Mesendoderm (in vitro differentiated cells): ENCODE measurements around the gene TMEM178B.
A peak's percentile ranks its signal among the peaks of the same experiment; 100 is the strongest.

Experiments used
- DNase-seq: peaks from one replicate; pipeline ENCODE4 v3.0.0; 2013
- H2AK5ac ChIP-seq: 2 replicates; pipeline ENCODE4 v1.6.1; 2013; ENCODE audit warnings: low read length, inconsistent platforms
- H2BK120ac ChIP-seq: 2 replicates; pipeline ENCODE4 v1.6.1; 2013; ENCODE audit warnings: low read depth, mild to moderate bottlenecking, low read length, moderate library complexity, mixed read lengths
- H2BK15ac ChIP-seq: replicated peaks from 2 replicates; pipeline ENCODE4 v1.6.1; 2013; ENCODE audit warnings: low read depth, mild to moderate bottlenecking, moderate library complexity
- H2BK5ac ChIP-seq: 2 replicates; pipeline ENCODE4 v1.6.1; 2013; ENCODE audit warnings: low read length, inconsistent platforms
- H3K18ac ChIP-seq: 2 replicates; pipeline ENCODE4 v1.6.1; 2013; ENCODE audit warnings: mild to moderate bottlenecking, low read length, mixed read lengths
- H3K23ac ChIP-seq: one replicate; pipeline ENCODE4 v1.6.1; 2013; ENCODE audit warnings: low read length
- H3K27ac ChIP-seq: 2 replicates; pipeline ENCODE4 v1.5.1; 2013; ENCODE audit warnings: low read depth, mild to moderate bottlenecking, inconsistent platforms, low read length, moderate library complexity
- H3K27me3 ChIP-seq: 2 replicates; pipeline ENCODE4 v1.6.1; 2013; ENCODE audit warnings: low read length, control low read depth, mild to moderate bottlenecking, inconsistent platforms; ENCODE audit not compliant: insufficient read depth, poor library complexity
- H3K36me3 ChIP-seq: 2 replicates; pipeline ENCODE4 v1.6.1; 2013; ENCODE audit warnings: low read length, inconsistent platforms; ENCODE audit not compliant: control insufficient read depth, insufficient read depth
- H3K4ac ChIP-seq: one replicate; pipeline ENCODE4 v1.6.1; 2013; ENCODE audit warnings: low read depth, mild to moderate bottlenecking, low read length, moderate library complexity
- H3K4me1 ChIP-seq: 2 replicates; pipeline ENCODE4 v1.6.1; 2013; ENCODE audit warnings: low read depth, low read length, inconsistent platforms; ENCODE audit not compliant: control insufficient read depth
- H3K4me2 ChIP-seq: 2 replicates; pipeline ENCODE4 v1.6.1; 2013; ENCODE audit warnings: low read length
- H3K4me3 ChIP-seq: 2 replicates; pipeline ENCODE4 v1.5.1; 2013; ENCODE audit warnings: mild to moderate bottlenecking, low read length
- H3K56ac ChIP-seq: one replicate; pipeline ENCODE4 v1.6.1; 2013; ENCODE audit warnings: low read length
- H3K79me1 ChIP-seq: 2 replicates; pipeline ENCODE4 v1.6.1; 2013; ENCODE audit warnings: low read length, inconsistent platforms
- H3K79me2 ChIP-seq: 2 replicates; pipeline ENCODE4 v1.6.1; 2013; ENCODE audit warnings: mild to moderate bottlenecking, low read length; ENCODE audit not compliant: control insufficient read depth, insufficient read depth
- H3K9ac ChIP-seq: 2 replicates; pipeline ENCODE4 v1.6.1; 2013; ENCODE audit warnings: low read length, inconsistent platforms
- H4K5ac ChIP-seq: one replicate; pipeline ENCODE4 v1.6.1; 2013; ENCODE audit warnings: low read length
- H4K8ac ChIP-seq: one replicate; pipeline ENCODE4 v1.6.1; 2013; ENCODE audit warnings: low read depth, mild to moderate bottlenecking, control low read depth, low read length, moderate library complexity
- WGBS: extraction: QIAGEN DNeasy Blood & Tissue Kit; methylation state at CpG from one replicate; pipeline ENCODE4 v1.1.7; 2013; ENCODE audit warnings: low lambda C conversion rate, missing lambda C conversion rate; ENCODE audit not compliant: insufficient coverage; ENCODE audit errors: extremely low coverage; 5-methylcytosine and 5-hydroxymethylcytosine counted together

Gene TMEM178B

GRCh38 chr7:141481971-141482370 lies 408.1 kb downstream of the TMEM178B start:
- no peak overlapping the region for H3K4me2 ChIP-seq
- H3K4me3 ChIP-seq = no peak overlapping the region
- no CpG with 5 or more reads among the region's 5 CpGs for WGBS
- no peak overlapping the region for H4K8ac ChIP-seq
- no peak overlapping the region for H3K27ac ChIP-seq
- H3K36me3 ChIP-seq = no peaks in the 10 kb centered on the region
- no peak overlapping the region for H3K18ac ChIP-seq
- H3K4me1 ChIP-seq = no peaks in the 10 kb centered on the region
- H3K9ac ChIP-seq = no peak overlapping the region
- H2AK5ac ChIP-seq = no peak overlapping the region
- no peaks in the 10 kb centered on the region for H3K79me1 ChIP-seq
- H3K4ac ChIP-seq = no peak overlapping the region
- no peaks in the 10 kb centered on the region for H3K27me3 ChIP-seq
- H2BK5ac ChIP-seq = no peak overlapping the region
- no peak overlapping the region for H3K56ac ChIP-seq
- no peak for DNase-seq
- no peak overlapping the region for H2BK15ac ChIP-seq
- no peak overlapping the region for H4K5ac ChIP-seq
- H3K79me2 ChIP-seq = no peaks in the 10 kb centered on the region
- no peak overlapping the region for H2BK120ac ChIP-seq
- no peak overlapping the region for H3K23ac ChIP-seq

GRCh38 chr7:141483044-141483443 lies 409.2 kb downstream of the TMEM178B start:
- Histone ChIP-seq H3K36me3 (no peaks in the 10 kb centered on the region), H2AK5ac (no peak overlapping the region), H3K27ac (no peak overlapping the region), H3K4ac (no peak overlapping the region), H3K18ac (no peak overlapping the region), H4K8ac (no peak overlapping the region), H3K79me2 (no peaks in the 10 kb centered on the region), H3K27me3 (no peaks in the 10 kb centered on the region), H3K56ac (no peak overlapping the region), H2BK15ac (no peak overlapping the region), H4K5ac (no peak overlapping the region), H3K4me1 (no peaks in the 10 kb centered on the region), H3K4me2 (no peak overlapping the region), H2BK120ac (no peak overlapping the region), H3K4me3 (no peak overlapping the region), H3K23ac (no peak overlapping the region), H3K79me1 (no peaks in the 10 kb centered on the region), H2BK5ac (no peak overlapping the region), H3K9ac (no peak overlapping the region)
- DNase-seq = no peak
- no CpG with 5 or more reads among the region's 2 CpGs for WGBS

GRCh38 chr7:141484907-141485306 lies 411.0 kb downstream of the TMEM178B start:
- Histone ChIP-seq H3K18ac (no peak overlapping the region), H3K4me2 (no peak overlapping the region), H3K36me3 (no peaks in the 10 kb centered on the region), H3K27me3 (no peaks in the 10 kb centered on the region), H3K4me3 (no peak overlapping the region), H3K79me1 (no peaks in the 10 kb centered on the region), H2BK120ac (no peak overlapping the region), H2AK5ac (no peak overlapping the region), H3K9ac (no peak overlapping the region), H3K56ac (no peak overlapping the region), H3K23ac (no peak overlapping the region), H4K5ac (no peak overlapping the region), H2BK5ac (no peak overlapping the region), H4K8ac (no peak overlapping the region), H3K4ac (no peak overlapping the region), H3K27ac (no peak overlapping the region), H3K79me2 (no peaks in the 10 kb centered on the region), H3K4me1 (no peaks in the 10 kb centered on the region), H2BK15ac (no peak overlapping the region)
- no CpG with 5 or more reads among the region's 1 CpG for WGBS
- no peak for DNase-seq

- Histone ChIP-seq H2AK5ac (no peak overlapping the region), H3K4me3 (no peak overlapping the region), H3K27me3 (no peaks in the 10 kb centered on the region), H3K4me2 (no peak overlapping the region), H4K5ac (no peak overlapping the region), H3K56ac (no peak overlapping the region), H2BK5ac (no peak overlapping the region), H3K9ac (no peak overlapping the region), H3K23ac (no peak overlapping the region), H3K79me1 (no peaks in the 10 kb centered on the region), H3K79me2 (no peaks in the 10 kb centered on the region), H3K27ac (no peak overlapping the region), H3K4ac (no peak overlapping the region), H2BK120ac (no peak overlapping the region), H3K4me1 (no peaks in the 10 kb centered on the region), H2BK15ac (no peak overlapping the region), H3K18ac (no peak overlapping the region), H3K36me3 (no peaks in the 10 kb centered on the region), H4K8ac (no peak overlapping the region)
- peak; percentile 29 for DNase-seq
- WGBS = no CpG with 5 or more reads among the region's 3 CpGs
These were observed 413.1 kb downstream of the TMEM178B start for GRCh38 chr7:141486959-141487358.

GRCh38 chr7:141490474-141490873 lies 416.6 kb downstream of the TMEM178B start:
- Histone ChIP-seq H3K27me3 (no peaks in the 10 kb centered on the region), H2BK5ac (no peak overlapping the region), H3K4me1 (no peaks in the 10 kb centered on the region), H3K56ac (no peak overlapping the region), H2BK15ac (no peak overlapping the region), H2BK120ac (no peak overlapping the region), H4K5ac (no peak overlapping the region), H2AK5ac (no peak overlapping the region), H3K4ac (no peak overlapping the region), H3K79me2 (no peaks in the 10 kb centered on the region), H3K23ac (no peak overlapping the region), H3K18ac (no peak overlapping the region), H3K4me2 (no peak overlapping the region), H3K79me1 (no peaks in the 10 kb centered on the region), H3K27ac (no peak overlapping the region), H3K36me3 (no peaks in the 10 kb centered on the region), H3K4me3 (no peak overlapping the region), H3K9ac (no peak overlapping the region), H4K8ac (no peak overlapping the region)
- no peak for DNase-seq
- WGBS = no CpG with 5 or more reads among the region's 2 CpGs

GRCh38 chr7:141495057-141495456 lies 421.2 kb downstream of the TMEM178B start:
- Histone ChIP-seq H3K79me1 (no peaks in the 10 kb centered on the region), H3K4me3 (no peak overlapping the region), H3K4me1 (no peaks in the 10 kb centered on the region), H3K9ac (no peak overlapping the region), H2AK5ac (no peak overlapping the region), H3K4ac (no peak overlapping the region), H3K4me2 (no peak overlapping the region), H3K27me3 (no peaks in the 10 kb centered on the region), H3K23ac (no peak overlapping the region), H3K18ac (no peak overlapping the region), H2BK15ac (no peak overlapping the region), H4K5ac (no peak overlapping the region), H3K79me2 (no peaks in the 10 kb centered on the region), H3K56ac (no peak overlapping the region), H4K8ac (no peak overlapping the region), H2BK120ac (no peak overlapping the region), H3K36me3 (no peaks in the 10 kb centered on the region), H3K27ac (no peak overlapping the region), H2BK5ac (no peak overlapping the region)
- no CpG with 5 or more reads among the region's 1 CpG for WGBS
- no peak for DNase-seq
